B cell (primary cell): Measurements from ENCODE around the gene POT1.

Experiments used
- EZH2 ChIP-seq: IDR thresholded peaks from 2 replicates; pipeline ENCODE4 v1.6.1; 2012; ENCODE audit warnings: borderline replicate concordance, low read depth, mild to moderate bottlenecking, moderate library complexity, low read length; ENCODE audit not compliant: insufficient read depth, poor library complexity, severe bottlenecking
- TF ChIP-seq, protein P1 (sequence below): fragments of 200-600 bp; IDR thresholded peaks from one replicate; pipeline ENCODE4 v1.8.0; 2022; ENCODE audit warnings: antibody characterized with exemption, mild to moderate bottlenecking

DNA sequence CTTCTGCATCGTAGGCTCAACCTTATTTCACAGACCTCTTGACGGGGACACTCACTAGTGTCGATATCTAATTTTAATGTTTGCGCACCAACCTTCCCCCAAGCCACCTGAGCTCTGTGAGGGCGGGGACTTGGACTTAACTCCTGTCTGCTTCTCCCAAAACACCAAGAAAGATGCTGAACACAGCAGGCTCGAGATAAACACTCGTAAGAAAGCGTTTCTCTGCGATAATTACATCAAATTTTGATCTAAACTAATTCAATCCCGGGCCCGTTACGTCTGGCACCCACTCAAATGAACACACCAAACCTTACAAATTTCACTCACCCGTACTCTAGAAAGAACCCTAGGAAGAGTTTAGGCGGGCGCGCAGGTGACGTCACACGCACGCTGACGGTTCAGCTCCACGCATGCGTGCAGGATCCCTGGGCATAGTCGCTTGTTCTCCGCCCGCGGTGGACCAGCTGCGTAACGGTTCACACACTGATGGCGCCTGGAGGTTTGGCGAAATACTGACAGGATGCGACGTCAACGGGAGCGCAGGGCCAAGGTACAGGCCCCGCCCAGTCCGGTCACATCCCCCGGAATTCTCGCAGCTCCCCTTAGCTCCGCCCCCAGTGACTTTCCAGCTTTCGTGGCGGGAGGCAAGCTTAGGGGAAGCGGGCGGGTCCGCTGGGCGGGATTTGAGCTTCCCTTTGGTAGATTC is at the start of gene POT1:
- TF ChIP-seq, protein P1, sequence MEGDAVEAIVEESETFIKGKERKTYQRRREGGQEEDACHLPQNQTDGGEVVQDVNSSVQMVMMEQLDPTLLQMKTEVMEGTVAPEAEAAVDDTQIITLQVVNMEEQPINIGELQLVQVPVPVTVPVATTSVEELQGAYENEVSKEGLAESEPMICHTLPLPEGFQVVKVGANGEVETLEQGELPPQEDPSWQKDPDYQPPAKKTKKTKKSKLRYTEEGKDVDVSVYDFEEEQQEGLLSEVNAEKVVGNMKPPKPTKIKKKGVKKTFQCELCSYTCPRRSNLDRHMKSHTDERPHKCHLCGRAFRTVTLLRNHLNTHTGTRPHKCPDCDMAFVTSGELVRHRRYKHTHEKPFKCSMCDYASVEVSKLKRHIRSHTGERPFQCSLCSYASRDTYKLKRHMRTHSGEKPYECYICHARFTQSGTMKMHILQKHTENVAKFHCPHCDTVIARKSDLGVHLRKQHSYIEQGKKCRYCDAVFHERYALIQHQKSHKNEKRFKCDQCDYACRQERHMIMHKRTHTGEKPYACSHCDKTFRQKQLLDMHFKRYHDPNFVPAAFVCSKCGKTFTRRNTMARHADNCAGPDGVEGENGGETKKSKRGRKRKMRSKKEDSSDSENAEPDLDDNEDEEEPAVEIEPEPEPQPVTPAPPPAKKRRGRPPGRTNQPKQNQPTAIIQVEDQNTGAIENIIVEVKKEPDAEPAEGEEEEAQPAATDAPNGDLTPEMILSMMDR = no peak
- no peak for TF ChIP-seq EZH2
